Mammary epithelial cell (primary cell): ENCODE data around the gene WDR20.

Experiments
- EZH2 ChIP-seq: IDR thresholded peaks from 2 replicates; pipeline ENCODE4 v1.6.1; 2012; ENCODE audit warnings: low read length, inconsistent platforms, borderline replicate concordance
- TF ChIP-seq, protein P1 (sequence below), 2 donors: IDR thresholded peaks in 1 of 2; conservative IDR thresholded peaks in 1 of 2; 2 replicates each; pipeline ENCODE4 v1.5.1; 2011 to 2012; ENCODE audit warnings: inconsistent platforms in 2 of 2, low read length in 2 of 2, mild to moderate bottlenecking in 2 of 2, control low read depth in 1 of 2, low read depth in 1 of 2; ENCODE audit not compliant: insufficient read depth in 1 of 2; ENCODE audit errors: extremely low read depth in 1 of 2

DNA sequence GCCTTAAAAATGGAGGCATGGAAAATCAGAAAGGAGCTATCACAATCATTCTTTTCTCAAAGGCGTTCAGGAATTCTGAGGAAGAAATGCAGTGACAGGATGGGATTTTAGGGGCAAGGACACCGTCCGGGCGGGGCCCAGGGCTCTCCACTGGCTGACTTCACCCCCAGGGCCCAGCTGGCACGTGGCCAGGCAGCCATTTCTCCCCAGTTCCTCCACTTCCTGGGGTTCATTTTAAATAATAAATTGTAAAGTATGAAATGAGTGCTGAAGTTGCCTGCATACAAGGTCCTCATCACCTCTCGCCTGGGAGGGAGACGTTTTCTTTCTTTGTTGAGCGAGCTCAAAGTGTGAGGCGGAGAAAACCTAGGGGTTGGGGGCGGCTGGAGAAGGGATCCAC, 73.8 kb downstream of the WDR20 start:
- TF ChIP-seq, protein P1, sequence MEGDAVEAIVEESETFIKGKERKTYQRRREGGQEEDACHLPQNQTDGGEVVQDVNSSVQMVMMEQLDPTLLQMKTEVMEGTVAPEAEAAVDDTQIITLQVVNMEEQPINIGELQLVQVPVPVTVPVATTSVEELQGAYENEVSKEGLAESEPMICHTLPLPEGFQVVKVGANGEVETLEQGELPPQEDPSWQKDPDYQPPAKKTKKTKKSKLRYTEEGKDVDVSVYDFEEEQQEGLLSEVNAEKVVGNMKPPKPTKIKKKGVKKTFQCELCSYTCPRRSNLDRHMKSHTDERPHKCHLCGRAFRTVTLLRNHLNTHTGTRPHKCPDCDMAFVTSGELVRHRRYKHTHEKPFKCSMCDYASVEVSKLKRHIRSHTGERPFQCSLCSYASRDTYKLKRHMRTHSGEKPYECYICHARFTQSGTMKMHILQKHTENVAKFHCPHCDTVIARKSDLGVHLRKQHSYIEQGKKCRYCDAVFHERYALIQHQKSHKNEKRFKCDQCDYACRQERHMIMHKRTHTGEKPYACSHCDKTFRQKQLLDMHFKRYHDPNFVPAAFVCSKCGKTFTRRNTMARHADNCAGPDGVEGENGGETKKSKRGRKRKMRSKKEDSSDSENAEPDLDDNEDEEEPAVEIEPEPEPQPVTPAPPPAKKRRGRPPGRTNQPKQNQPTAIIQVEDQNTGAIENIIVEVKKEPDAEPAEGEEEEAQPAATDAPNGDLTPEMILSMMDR (conservative IDR thresholded peaks at IDR 0.05 in 1 of 2, IDR thresholded peaks at IDR 0.05 in 1 of 2; ENCODE audit: extremely low read depth in 1 of 2, insufficient read depth in 1 of 2, low read depth in 1 of 2, low read length in 2 of 2): no peak
- no peak for TF ChIP-seq EZH2
